SK-N-SH treated with all-trans-retinoic acid at 6 μM for 48 hours (cell line): ENCODE results near the gene DYNLRB2.

Source experiments
- ATAC-seq: fragments of 200-7000 bp; cut with Tn5 transposase; 3 replicates; pipeline ENCODE4 v1.9.1; 2020; ENCODE audit warnings: mild to moderate bottlenecking, moderate library complexity
- ARNTL ChIP-seq: fragments of 450-650 bp; formaldehyde crosslinking; IDR thresholded peaks from 2 replicates; pipeline ENCODE4 v1.5.0; 2020; ENCODE audit warnings: low read depth, mild to moderate bottlenecking, moderate library complexity, borderline replicate concordance
- BACH2 ChIP-seq: fragments of 250-450 bp; sonication (Bioruptor Pico); IDR thresholded peaks from 2 replicates; pipeline ENCODE4 v1.9.0; 2021; ENCODE audit warnings: mild to moderate bottlenecking, borderline replicate concordance
- CSDC2 ChIP-seq: fragments of 250-450 bp; sonication (Bioruptor Pico); IDR thresholded peaks from 2 replicates; pipeline ENCODE4 v1.5.0; 2020; ENCODE audit warnings: mild to moderate bottlenecking, moderate library complexity
- GLIS3 ChIP-seq: fragments of 250-450 bp; sonication (Bioruptor Pico); IDR thresholded peaks from 2 replicates; pipeline ENCODE4 v1.5.0; 2020; ENCODE audit warnings: mild to moderate bottlenecking, moderate library complexity
- ISL1 ChIP-seq: fragments of 250-450 bp; sonication (Bioruptor Pico); IDR thresholded peaks from 2 replicates; pipeline ENCODE4 v2.1.2; 2022; ENCODE audit warnings: mild to moderate bottlenecking, moderate library complexity
- OSR1 ChIP-seq: fragments of 250-450 bp; sonication (Bioruptor Pico); IDR thresholded peaks from 2 replicates; pipeline ENCODE4 v1.8.0; 2022; ENCODE audit warnings: moderate library complexity, mild to moderate bottlenecking, inconsistent platforms
- PPARA ChIP-seq: fragments of 250-450 bp; sonication (Bioruptor Pico); IDR thresholded peaks from 2 replicates; pipeline ENCODE4 v1.5.0; 2020; ENCODE audit warnings: mild to moderate bottlenecking, borderline replicate concordance
- RARB ChIP-seq: fragments of 250-450 bp; sonication (Bioruptor Pico); IDR thresholded peaks from 2 replicates; pipeline ENCODE4 v1.8.0; 2021; ENCODE audit warnings: mild to moderate bottlenecking, moderate library complexity
- SNAI2 ChIP-seq: fragments of 250-450 bp; sonication (Bioruptor Pico); IDR thresholded peaks from 2 replicates; pipeline ENCODE4 v1.5.0; 2020; ENCODE audit warnings: mild to moderate bottlenecking, moderate library complexity
- TCF4 ChIP-seq: fragments of 250-450 bp; sonication (Bioruptor Pico); IDR thresholded peaks from 2 replicates; pipeline ENCODE4 v1.8.0; 2021; ENCODE audit warnings: mild to moderate bottlenecking, moderate library complexity, borderline replicate concordance
- TOX ChIP-seq: fragments of 250-450 bp; sonication (Bioruptor Pico); IDR thresholded peaks from 2 replicates; pipeline ENCODE4 v1.8.0; 2021; ENCODE audit warnings: mild to moderate bottlenecking, moderate library complexity, borderline replicate concordance
- ZC3H10 ChIP-seq: fragments of 250-450 bp; sonication (Bioruptor Pico); IDR thresholded peaks from 2 replicates; pipeline ENCODE4 v1.5.1; 2021; ENCODE audit warnings: mild to moderate bottlenecking, moderate library complexity
- ZFP3 ChIP-seq: fragments of 250-450 bp; sonication (Bioruptor Pico); IDR thresholded peaks from 2 replicates; pipeline ENCODE4 v1.5.0; 2020; ENCODE audit warnings: mild to moderate bottlenecking, moderate library complexity
- ZFP30 ChIP-seq: fragments of 450-650 bp; formaldehyde crosslinking; IDR thresholded peaks from 2 replicates; pipeline ENCODE4 v1.5.0; 2022; ENCODE audit warnings: mild to moderate bottlenecking, moderate library complexity
- ZNF565 ChIP-seq: fragments of 450-650 bp; formaldehyde crosslinking; conservative IDR thresholded peaks from 2 replicates; pipeline ENCODE4 v1.5.0; 2020; ENCODE audit warnings: low read depth, mild to moderate bottlenecking, moderate library complexity
- ZNF70 ChIP-seq: fragments of 450-650 bp; formaldehyde crosslinking; IDR thresholded peaks from 2 replicates; pipeline ENCODE4 v1.5.0; 2020; ENCODE audit warnings: mild to moderate bottlenecking, moderate library complexity
- ZNF8 ChIP-seq: fragments of 450-650 bp; formaldehyde crosslinking; IDR thresholded peaks from 2 replicates; pipeline ENCODE4 v1.5.0; 2020; ENCODE audit warnings: mild to moderate bottlenecking, moderate library complexity
- TF ChIP-seq, protein P1 (sequence below): fragments of 250-450 bp; sonication (Bioruptor Pico); IDR thresholded peaks from 2 replicates; pipeline ENCODE4 v1.5.1; 2021; ENCODE audit warnings: mild to moderate bottlenecking, moderate library complexity
- TF ChIP-seq, protein P2 (sequence below): fragments of 250-450 bp; sonication (Bioruptor Pico); IDR thresholded peaks from 2 replicates; pipeline ENCODE4 v1.8.0; 2020; ENCODE audit warnings: mild to moderate bottlenecking, moderate library complexity, borderline replicate concordance
- TF ChIP-seq, protein P3 (sequence below): fragments of 250-450 bp; sonication (Bioruptor Pico); IDR thresholded peaks from 2 replicates; pipeline ENCODE4 v1.5.0; 2020; ENCODE audit warnings: mild to moderate bottlenecking, moderate library complexity
- TF ChIP-seq, protein P4 (sequence below): fragments of 250-450 bp; sonication (Bioruptor Pico); IDR thresholded peaks from 2 replicates; pipeline ENCODE4 v1.5.1; 2020; ENCODE audit warnings: low read depth, mild to moderate bottlenecking, moderate library complexity
- TF ChIP-seq, protein P5 (sequence below): fragments of 250-450 bp; sonication (Bioruptor Pico); IDR thresholded peaks from 2 replicates; pipeline ENCODE4 v1.8.0; 2021; ENCODE audit warnings: low read depth, mild to moderate bottlenecking, moderate library complexity, borderline replicate concordance

DYNLRB2 gene

DNA sequence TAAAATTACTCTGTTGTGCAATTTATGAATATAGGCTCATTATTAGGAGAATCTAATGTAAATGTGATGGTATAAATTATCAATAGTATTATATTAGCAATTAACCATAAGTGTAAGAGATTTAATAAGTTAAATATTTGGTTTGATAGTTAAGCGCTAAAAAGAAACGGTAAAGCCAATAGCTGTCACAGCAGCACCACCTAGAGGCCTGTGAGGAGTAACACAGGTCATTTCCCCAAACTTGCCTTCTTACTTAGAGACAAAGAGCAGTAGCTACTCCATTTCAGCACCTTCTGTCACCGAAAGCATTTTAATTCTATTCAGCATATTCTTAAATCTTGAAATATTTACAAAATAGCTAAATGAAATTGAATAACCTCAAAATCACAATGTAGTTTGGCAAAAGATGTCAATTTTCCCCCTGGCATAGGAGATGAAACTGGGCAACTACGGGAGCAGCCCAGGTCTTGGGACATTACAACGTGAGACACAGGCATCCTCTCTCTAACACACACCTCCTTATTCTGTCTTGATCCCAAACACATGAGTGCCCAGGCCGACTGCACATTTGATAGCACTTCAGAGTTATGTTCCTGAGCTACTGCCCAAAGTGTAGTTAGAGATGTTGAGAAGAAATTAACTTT lies 14.3 kb upstream of the DYNLRB2 start:
- no peak for TF ChIP-seq CSDC2
- TF ChIP-seq SNAI2 (CRISPR knock-in tag) = no peak
- TF ChIP-seq, protein P1, sequence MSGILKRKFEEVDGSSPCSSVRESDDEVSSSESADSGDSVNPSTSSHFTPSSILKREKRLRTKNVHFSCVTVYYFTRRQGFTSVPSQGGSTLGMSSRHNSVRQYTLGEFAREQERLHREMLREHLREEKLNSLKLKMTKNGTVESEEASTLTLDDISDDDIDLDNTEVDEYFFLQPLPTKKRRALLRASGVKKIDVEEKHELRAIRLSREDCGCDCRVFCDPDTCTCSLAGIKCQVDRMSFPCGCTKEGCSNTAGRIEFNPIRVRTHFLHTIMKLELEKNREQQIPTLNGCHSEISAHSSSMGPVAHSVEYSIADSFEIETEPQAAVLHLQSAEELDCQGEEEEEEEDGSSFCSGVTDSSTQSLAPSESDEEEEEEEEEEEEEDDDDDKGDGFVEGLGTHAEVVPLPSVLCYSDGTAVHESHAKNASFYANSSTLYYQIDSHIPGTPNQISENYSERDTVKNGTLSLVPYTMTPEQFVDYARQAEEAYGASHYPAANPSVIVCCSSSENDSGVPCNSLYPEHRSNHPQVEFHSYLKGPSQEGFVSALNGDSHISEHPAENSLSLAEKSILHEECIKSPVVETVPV (CRISPR knock-in tag) = no peak
- no peak for TF ChIP-seq BACH2 (CRISPR knock-in tag)
- no peak for TF ChIP-seq TOX (CRISPR knock-in tag)
- TF ChIP-seq, protein P2, sequence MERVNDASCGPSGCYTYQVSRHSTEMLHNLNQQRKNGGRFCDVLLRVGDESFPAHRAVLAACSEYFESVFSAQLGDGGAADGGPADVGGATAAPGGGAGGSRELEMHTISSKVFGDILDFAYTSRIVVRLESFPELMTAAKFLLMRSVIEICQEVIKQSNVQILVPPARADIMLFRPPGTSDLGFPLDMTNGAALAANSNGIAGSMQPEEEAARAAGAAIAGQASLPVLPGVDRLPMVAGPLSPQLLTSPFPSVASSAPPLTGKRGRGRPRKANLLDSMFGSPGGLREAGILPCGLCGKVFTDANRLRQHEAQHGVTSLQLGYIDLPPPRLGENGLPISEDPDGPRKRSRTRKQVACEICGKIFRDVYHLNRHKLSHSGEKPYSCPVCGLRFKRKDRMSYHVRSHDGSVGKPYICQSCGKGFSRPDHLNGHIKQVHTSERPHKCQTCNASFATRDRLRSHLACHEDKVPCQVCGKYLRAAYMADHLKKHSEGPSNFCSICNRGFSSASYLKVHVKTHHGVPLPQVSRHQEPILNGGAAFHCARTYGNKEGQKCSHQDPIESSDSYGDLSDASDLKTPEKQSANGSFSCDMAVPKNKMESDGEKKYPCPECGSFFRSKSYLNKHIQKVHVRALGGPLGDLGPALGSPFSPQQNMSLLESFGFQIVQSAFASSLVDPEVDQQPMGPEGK = no peak
- no peak for TF ChIP-seq GLIS3
- TF ChIP-seq ISL1 (CRISPR knock-in tag) = no peak
- TF ChIP-seq PPARA (CRISPR knock-in tag) = no peak
- TF ChIP-seq, protein P3, sequence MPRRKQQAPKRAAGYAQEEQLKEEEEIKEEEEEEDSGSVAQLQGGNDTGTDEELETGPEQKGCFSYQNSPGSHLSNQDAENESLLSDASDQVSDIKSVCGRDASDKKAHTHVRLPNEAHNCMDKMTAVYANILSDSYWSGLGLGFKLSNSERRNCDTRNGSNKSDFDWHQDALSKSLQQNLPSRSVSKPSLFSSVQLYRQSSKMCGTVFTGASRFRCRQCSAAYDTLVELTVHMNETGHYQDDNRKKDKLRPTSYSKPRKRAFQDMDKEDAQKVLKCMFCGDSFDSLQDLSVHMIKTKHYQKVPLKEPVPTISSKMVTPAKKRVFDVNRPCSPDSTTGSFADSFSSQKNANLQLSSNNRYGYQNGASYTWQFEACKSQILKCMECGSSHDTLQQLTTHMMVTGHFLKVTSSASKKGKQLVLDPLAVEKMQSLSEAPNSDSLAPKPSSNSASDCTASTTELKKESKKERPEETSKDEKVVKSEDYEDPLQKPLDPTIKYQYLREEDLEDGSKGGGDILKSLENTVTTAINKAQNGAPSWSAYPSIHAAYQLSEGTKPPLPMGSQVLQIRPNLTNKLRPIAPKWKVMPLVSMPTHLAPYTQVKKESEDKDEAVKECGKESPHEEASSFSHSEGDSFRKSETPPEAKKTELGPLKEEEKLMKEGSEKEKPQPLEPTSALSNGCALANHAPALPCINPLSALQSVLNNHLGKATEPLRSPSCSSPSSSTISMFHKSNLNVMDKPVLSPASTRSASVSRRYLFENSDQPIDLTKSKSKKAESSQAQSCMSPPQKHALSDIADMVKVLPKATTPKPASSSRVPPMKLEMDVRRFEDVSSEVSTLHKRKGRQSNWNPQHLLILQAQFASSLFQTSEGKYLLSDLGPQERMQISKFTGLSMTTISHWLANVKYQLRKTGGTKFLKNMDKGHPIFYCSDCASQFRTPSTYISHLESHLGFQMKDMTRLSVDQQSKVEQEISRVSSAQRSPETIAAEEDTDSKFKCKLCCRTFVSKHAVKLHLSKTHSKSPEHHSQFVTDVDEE (CRISPR knock-in tag) = no peak
- TF ChIP-seq ARNTL (CRISPR knock-in tag) = no peak
- TF ChIP-seq TCF4 (CRISPR knock-in tag) = no peak
- no peak for TF ChIP-seq ZNF70 (CRISPR knock-in tag)
- TF ChIP-seq ZFP30 (CRISPR knock-in tag) = no peak
- no peak for TF ChIP-seq ZNF8
- TF ChIP-seq, protein P4, sequence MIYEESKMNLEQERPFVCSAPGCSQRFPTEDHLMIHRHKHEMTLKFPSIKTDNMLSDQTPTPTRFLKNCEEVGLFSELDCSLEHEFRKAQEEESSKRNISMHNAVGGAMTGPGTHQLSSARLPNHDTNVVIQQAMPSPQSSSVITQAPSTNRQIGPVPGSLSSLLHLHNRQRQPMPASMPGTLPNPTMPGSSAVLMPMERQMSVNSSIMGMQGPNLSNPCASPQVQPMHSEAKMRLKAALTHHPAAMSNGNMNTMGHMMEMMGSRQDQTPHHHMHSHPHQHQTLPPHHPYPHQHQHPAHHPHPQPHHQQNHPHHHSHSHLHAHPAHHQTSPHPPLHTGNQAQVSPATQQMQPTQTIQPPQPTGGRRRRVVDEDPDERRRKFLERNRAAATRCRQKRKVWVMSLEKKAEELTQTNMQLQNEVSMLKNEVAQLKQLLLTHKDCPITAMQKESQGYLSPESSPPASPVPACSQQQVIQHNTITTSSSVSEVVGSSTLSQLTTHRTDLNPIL (CRISPR knock-in tag) = no peak
- TF ChIP-seq ZFP3 = no peak
- ATAC-seq = peak; percentile 54; the same call in 1 of the 3 replicates

DNA sequence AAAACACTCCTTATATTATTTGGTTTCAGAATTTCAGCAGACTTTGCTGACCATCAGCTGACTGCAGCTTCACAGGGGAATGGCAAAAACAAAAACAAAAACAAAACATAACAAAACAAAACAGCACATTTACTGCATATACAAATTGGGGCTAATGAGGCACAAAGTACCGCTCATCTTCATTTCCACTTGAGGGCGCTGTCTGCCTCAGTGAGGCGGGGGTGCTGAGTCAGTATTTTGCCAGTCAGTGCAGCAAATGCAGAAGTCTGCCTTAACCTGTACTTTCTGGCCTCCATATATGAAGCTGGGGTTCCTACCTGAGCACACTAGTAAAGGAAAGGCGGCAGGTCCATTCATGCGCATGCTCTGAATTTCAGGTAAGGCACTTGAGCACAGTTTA lies 13.5 kb upstream of the DYNLRB2 start:
- ATAC-seq = no peak

More for the DNA sequence above, 13.5 kb upstream of the DYNLRB2 start:
- TF ChIP-seq ZNF8 = no peak
- TF ChIP-seq TCF4 (CRISPR knock-in tag) = no peak
- TF ChIP-seq, protein P2 = no peak
- no peak for TF ChIP-seq RARB (CRISPR knock-in tag)
- no peak for TF ChIP-seq ZNF565 (CRISPR knock-in tag)
- TF ChIP-seq, protein P1 (CRISPR knock-in tag) = no peak
- TF ChIP-seq ZC3H10 (CRISPR knock-in tag) = no peak
- no peak for TF ChIP-seq PPARA (CRISPR knock-in tag)
- TF ChIP-seq ZFP3 = no peak
- no peak for TF ChIP-seq OSR1 (CRISPR knock-in tag)
- no peak for TF ChIP-seq ISL1 (CRISPR knock-in tag)
- TF ChIP-seq ZNF70 (CRISPR knock-in tag) = no peak
- TF ChIP-seq, protein P5, sequence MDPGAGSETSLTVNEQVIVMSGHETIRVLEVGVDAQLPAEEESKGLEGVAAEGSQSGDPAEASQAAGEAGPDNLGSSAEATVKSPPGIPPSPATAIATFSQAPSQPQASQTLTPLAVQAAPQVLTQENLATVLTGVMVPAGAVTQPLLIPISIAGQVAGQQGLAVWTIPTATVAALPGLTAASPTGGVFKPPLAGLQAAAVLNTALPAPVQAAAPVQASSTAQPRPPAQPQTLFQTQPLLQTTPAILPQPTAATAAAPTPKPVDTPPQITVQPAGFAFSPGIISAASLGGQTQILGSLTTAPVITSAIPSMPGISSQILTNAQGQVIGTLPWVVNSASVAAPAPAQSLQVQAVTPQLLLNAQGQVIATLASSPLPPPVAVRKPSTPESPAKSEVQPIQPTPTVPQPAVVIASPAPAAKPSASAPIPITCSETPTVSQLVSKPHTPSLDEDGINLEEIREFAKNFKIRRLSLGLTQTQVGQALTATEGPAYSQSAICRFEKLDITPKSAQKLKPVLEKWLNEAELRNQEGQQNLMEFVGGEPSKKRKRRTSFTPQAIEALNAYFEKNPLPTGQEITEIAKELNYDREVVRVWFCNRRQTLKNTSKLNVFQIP (CRISPR knock-in tag) = no peak
- no peak for TF ChIP-seq ZFP30 (CRISPR knock-in tag)
